H9 (cell line): ENCODE data around the gene CDC42EP3. TPM values are rescaled to one million over a fixed set of nuclear protein-coding genes. Genes with fewer than 3 reads are reported as not detected.
A peak's percentile ranks its signal among the peaks of the same experiment; 100 is the strongest.

ENCODE experiments used
- DNase-seq: peaks from one replicate; pipeline ENCODE4 v3.0.0-alpha.2; 2017
- H2AFZ ChIP-seq: one replicate; pipeline ENCODE4 v1.6.1; 2013; ENCODE audit warnings: mild to moderate bottlenecking, low read length, control low read depth, moderate library complexity
- H2AK5ac ChIP-seq: 2 replicates; pipeline ENCODE4 v1.6.1; 2013; ENCODE audit warnings: low read length, control low read depth, mixed read lengths; ENCODE audit not compliant: insufficient read length
- H2BK120ac ChIP-seq: one replicate; pipeline ENCODE4 v1.6.1; 2013; ENCODE audit warnings: low read depth, mild to moderate bottlenecking, low read length, control low read depth, inconsistent platforms; ENCODE audit not compliant: poor library complexity, severe bottlenecking
- H2BK12ac ChIP-seq: 2 replicates; pipeline ENCODE4 v1.6.1; 2013; ENCODE audit warnings: low read length, control low read depth, mixed read lengths, low read depth; ENCODE audit not compliant: insufficient read length
- H2BK15ac ChIP-seq: 2 replicates; pipeline ENCODE4 v1.6.1; 2013; ENCODE audit warnings: low read depth, low read length, control low read depth
- H2BK20ac ChIP-seq: one replicate; pipeline ENCODE4 v1.6.1; 2013; ENCODE audit warnings: low read depth, mild to moderate bottlenecking, low read length, control low read depth, inconsistent platforms; ENCODE audit not compliant: poor library complexity, severe bottlenecking
- H2BK5ac ChIP-seq: 2 replicates; pipeline ENCODE4 v1.6.1; 2013; ENCODE audit warnings: low read length, control low read depth, mixed read lengths; ENCODE audit not compliant: insufficient read length
- H3K14ac ChIP-seq: 2 replicates; pipeline ENCODE4 v1.6.1; 2013; ENCODE audit warnings: low read length, control low read depth; ENCODE audit not compliant: insufficient read depth
- H3K18ac ChIP-seq: 2 replicates; pipeline ENCODE4 v1.6.1; 2013; ENCODE audit warnings: low read depth, mild to moderate bottlenecking, mixed read lengths, low read length, control low read depth; ENCODE audit not compliant: insufficient read length
- H3K23ac ChIP-seq: 2 replicates; pipeline ENCODE4 v1.6.1; 2013; ENCODE audit warnings: low read length, control low read depth, mixed read lengths, low read depth; ENCODE audit not compliant: insufficient read length
- H3K23me2 ChIP-seq: 2 replicates; pipeline ENCODE4 v1.6.1; 2013; ENCODE audit warnings: low read depth, mild to moderate bottlenecking, mixed read lengths, low read length, control low read depth; ENCODE audit not compliant: insufficient read length, poor library complexity, severe bottlenecking
- H3K27ac ChIP-seq: 2 replicates; pipeline ENCODE4 v1.5.1; 2013; ENCODE audit warnings: low read length, control low read depth, mixed read lengths, low read depth; ENCODE audit not compliant: insufficient read length
- H3K27me3 ChIP-seq: 2 replicates; pipeline ENCODE4 v1.6.1; 2013; ENCODE audit warnings: low read length, control low read depth, inconsistent platforms; ENCODE audit not compliant: insufficient read depth
- H3K4ac ChIP-seq: 2 replicates; pipeline ENCODE4 v1.6.1; 2013; ENCODE audit warnings: low read depth, mild to moderate bottlenecking, control low read depth, inconsistent platforms, low read length, moderate library complexity
- H3K4me1 ChIP-seq: 2 replicates; pipeline ENCODE4 v1.6.1; 2013; ENCODE audit warnings: low read length, control low read depth, inconsistent platforms; ENCODE audit not compliant: insufficient read depth
- H3K4me2 ChIP-seq: 2 replicates; pipeline ENCODE4 v1.6.1; 2013; ENCODE audit warnings: low read length, control low read depth, mixed read lengths; ENCODE audit not compliant: insufficient read length, insufficient read depth
- H3K56ac ChIP-seq: 2 replicates; pipeline ENCODE4 v1.6.1; 2013; ENCODE audit warnings: low read depth, mild to moderate bottlenecking, mixed read lengths, low read length, control low read depth; ENCODE audit not compliant: insufficient read length
- H3K79me1 ChIP-seq: 2 replicates; pipeline ENCODE4 v1.6.1; 2013; ENCODE audit warnings: low read depth, mild to moderate bottlenecking, moderate library complexity, low read length, control low read depth, inconsistent platforms; ENCODE audit not compliant: insufficient read depth, poor library complexity, severe bottlenecking
- H3K79me2 ChIP-seq: 2 replicates; pipeline ENCODE4 v1.6.1; 2013; ENCODE audit warnings: low read length, control low read depth, inconsistent platforms; ENCODE audit not compliant: insufficient read depth
- H3K9ac ChIP-seq: 2 replicates; pipeline ENCODE4 v1.6.1; 2013; ENCODE audit warnings: low read length, control low read depth, mixed read lengths; ENCODE audit not compliant: insufficient read length; ENCODE audit errors: extremely low read depth
- H3K9me3 ChIP-seq: one replicate; pipeline ENCODE4 v1.6.1; 2013; ENCODE audit warnings: low read depth, low read length, inconsistent platforms; ENCODE audit not compliant: control insufficient read depth
- H3T11ph ChIP-seq: one replicate; pipeline ENCODE4 v1.6.1; 2013; ENCODE audit warnings: mild to moderate bottlenecking, low read length, control low read depth, inconsistent platforms
- H4K20me1 ChIP-seq: one replicate; pipeline ENCODE4 v1.6.1; 2013; ENCODE audit not compliant: control insufficient read depth, insufficient read length, insufficient read depth
- H4K5ac ChIP-seq: 2 replicates; pipeline ENCODE4 v1.6.1; 2013; ENCODE audit warnings: low read depth, mild to moderate bottlenecking, mixed read lengths, low read length, control low read depth; ENCODE audit not compliant: insufficient read length
- H4K8ac ChIP-seq: replicated peaks from 2 replicates; pipeline ENCODE4 v1.6.1; 2013; ENCODE audit warnings: low read length, control low read depth, mixed read lengths, low read depth; ENCODE audit not compliant: insufficient read length
- H4K91ac ChIP-seq: 2 replicates; pipeline ENCODE4 v1.6.1; 2013; ENCODE audit warnings: low read depth, mild to moderate bottlenecking, moderate library complexity, mixed read lengths, low read length, control low read depth; ENCODE audit not compliant: insufficient read length
- H3K27ac Mint-ChIP-seq, 3 experiments: 2 replicates in 2 of 3; 3 replicates in 1 of 3; pipeline ENCODE4 v1.8.0; 2020 to 2021; ENCODE audit warnings: mixed read lengths in 3 of 3, mild to moderate bottlenecking in 1 of 3, moderate library complexity in 1 of 3
- H3K27me3 Mint-ChIP-seq: 2 replicates; pipeline ENCODE4 v1.8.0; 2021; ENCODE audit warnings: low read depth, mild to moderate bottlenecking, moderate library complexity, mixed read lengths
- H3K36me3 Mint-ChIP-seq, 3 experiments: 2 replicates in 2 of 3; 3 replicates in 1 of 3; pipeline ENCODE4 v1.8.0; 2020 to 2021; ENCODE audit warnings: low read depth in 3 of 3, mixed read lengths in 3 of 3; ENCODE audit not compliant: insufficient read depth in 1 of 3
- H3K4me1 Mint-ChIP-seq, 2 experiments: 2 replicates each; pipeline ENCODE4 v1.8.0; 2020; ENCODE audit warnings: mixed read lengths in 2 of 2
- H3K4me3 Mint-ChIP-seq, 2 experiments: 2 replicates in 1 of 2; 3 replicates in 1 of 2; pipeline ENCODE4 v1.8.0; 2020 to 2021; ENCODE audit warnings: mild to moderate bottlenecking in 2 of 2, mixed read lengths in 2 of 2, moderate library complexity in 1 of 2
- H3K9me3 Mint-ChIP-seq, 2 experiments: 2 replicates in 1 of 2; 3 replicates in 1 of 2; pipeline ENCODE4 v1.8.0; 2020; ENCODE audit warnings: mild to moderate bottlenecking in 2 of 2, mixed read lengths in 2 of 2, moderate library complexity in 1 of 2
- WGBS: extraction: QIAGEN DNeasy Blood & Tissue Kit; methylation state at CpG from one replicate; pipeline ENCODE4 v1.1.7; 2013; ENCODE audit warnings: missing lambda C conversion rate, low lambda C conversion rate, mixed read lengths; ENCODE audit not compliant: insufficient read length; ENCODE audit errors: extremely low coverage; 5-methylcytosine and 5-hydroxymethylcytosine counted together
- total RNA-seq: library from RNA; stranded (reverse); gene quantifications from 2 replicates; pipeline ENCODE4 v1.2.1, GENCODE V29; 2021
- TF ChIP-seq, protein P1 (sequence below): fragments of 200-600 bp; sonication (generic); conservative IDR thresholded peaks from 3 replicates; pipeline ENCODE4 v1.8.0; 2021; ENCODE audit warnings: antibody characterized with exemption, mild to moderate bottlenecking

CDC42EP3 gene
- total RNA-seq, 1 experiment from 2014 or later = 61.5 TPM

DNA sequence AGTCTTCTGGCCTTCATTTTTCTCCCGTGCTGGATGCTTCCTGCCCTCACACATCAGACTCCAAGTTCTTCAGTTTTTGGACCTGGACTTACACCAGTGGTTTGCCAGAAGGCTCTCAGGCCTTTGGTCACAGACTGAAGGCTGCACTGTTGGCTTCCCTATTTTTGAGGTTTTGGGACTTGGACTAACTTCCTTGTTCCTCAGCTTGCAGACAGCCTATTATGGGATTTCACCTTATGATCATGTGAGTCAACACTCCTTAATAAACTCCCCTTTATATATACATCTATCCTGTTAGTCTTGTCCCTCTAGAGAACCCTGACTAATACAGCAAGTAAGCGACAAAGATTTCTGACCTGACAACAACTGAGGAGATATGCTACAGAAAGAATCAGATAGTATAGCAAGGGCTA, 7.2 kb downstream of the CDC42EP3 start:
- no peak overlapping the region for H3K9ac ChIP-seq
- peak overlapping the region in 1 of 3 experiments; percentile 13; a peak in 1 of 7 replicates for H3K27ac Mint-ChIP-seq
- H3K27me3 ChIP-seq = no peaks in the 10 kb centered on the region
- TF ChIP-seq, protein P1, sequence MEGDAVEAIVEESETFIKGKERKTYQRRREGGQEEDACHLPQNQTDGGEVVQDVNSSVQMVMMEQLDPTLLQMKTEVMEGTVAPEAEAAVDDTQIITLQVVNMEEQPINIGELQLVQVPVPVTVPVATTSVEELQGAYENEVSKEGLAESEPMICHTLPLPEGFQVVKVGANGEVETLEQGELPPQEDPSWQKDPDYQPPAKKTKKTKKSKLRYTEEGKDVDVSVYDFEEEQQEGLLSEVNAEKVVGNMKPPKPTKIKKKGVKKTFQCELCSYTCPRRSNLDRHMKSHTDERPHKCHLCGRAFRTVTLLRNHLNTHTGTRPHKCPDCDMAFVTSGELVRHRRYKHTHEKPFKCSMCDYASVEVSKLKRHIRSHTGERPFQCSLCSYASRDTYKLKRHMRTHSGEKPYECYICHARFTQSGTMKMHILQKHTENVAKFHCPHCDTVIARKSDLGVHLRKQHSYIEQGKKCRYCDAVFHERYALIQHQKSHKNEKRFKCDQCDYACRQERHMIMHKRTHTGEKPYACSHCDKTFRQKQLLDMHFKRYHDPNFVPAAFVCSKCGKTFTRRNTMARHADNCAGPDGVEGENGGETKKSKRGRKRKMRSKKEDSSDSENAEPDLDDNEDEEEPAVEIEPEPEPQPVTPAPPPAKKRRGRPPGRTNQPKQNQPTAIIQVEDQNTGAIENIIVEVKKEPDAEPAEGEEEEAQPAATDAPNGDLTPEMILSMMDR = no peak
- no peaks in the 10 kb centered on the region for H3K9me3 ChIP-seq
- H2BK12ac ChIP-seq = no peak overlapping the region
- H4K20me1 ChIP-seq = no peaks in the 10 kb centered on the region
- peaks cover 51 to 66% of the 10 kb centered on the region in 2 experiments for H3K4me1 Mint-ChIP-seq
- DNase-seq = no peak
- H4K8ac ChIP-seq = no peak overlapping the region
- peaks cover under 1% of the 10 kb centered on the region for H3K23me2 ChIP-seq
- no peak overlapping the region for H4K91ac ChIP-seq
- H2AFZ ChIP-seq = no peak overlapping the region
- no peak overlapping the region for H3K56ac ChIP-seq
- peaks cover 12% of the 10 kb centered on the region for H3K79me1 ChIP-seq
- H3K4me1 ChIP-seq = peaks cover 2% of the 10 kb centered on the region; the same call in 1 of the 2 replicates
- no peak overlapping the region for H2AK5ac ChIP-seq
- no peak overlapping the region for H3K4me2 ChIP-seq
- WGBS = no CpG with 5 or more reads among the region's 2 CpGs
- no peak overlapping the region for H3K18ac ChIP-seq
- no peak overlapping the region for H2BK5ac ChIP-seq
- no peak overlapping the region for H3K4me3 Mint-ChIP-seq
- H2BK120ac ChIP-seq = no peak overlapping the region
- no peak overlapping the region for H4K5ac ChIP-seq
- no peaks in the 10 kb centered on the region for H3K27me3 Mint-ChIP-seq
- H3T11ph ChIP-seq = no peak overlapping the region
- no peak overlapping the region for H2BK15ac ChIP-seq
- no peak overlapping the region for H3K4ac ChIP-seq
- H3K79me2 ChIP-seq = peaks cover 36% of the 10 kb centered on the region; the same call in 1 of the 2 replicates
- no peak overlapping the region for H2BK20ac ChIP-seq
- H3K27ac ChIP-seq = no peak overlapping the region
- no peak overlapping the region for H3K14ac ChIP-seq
- no peaks in the 10 kb centered on the region; a peak in 1 of 5 replicates for H3K9me3 Mint-ChIP-seq
- peaks cover 17 to 65% (median 18%) of the 10 kb centered on the region in 3 experiments; a peak in 6 of 7 replicates for H3K36me3 Mint-ChIP-seq
- H3K23ac ChIP-seq = no peak overlapping the region
